K562 (cell line): ENCODE measurements around the gene GPRIN3. TPM values are rescaled to one million over a fixed set of nuclear protein-coding genes. Genes with fewer than 3 reads are reported as not detected.

Source experiments
- CXXC5 ChIP-seq: fragments of 250-450 bp; sonication (Bioruptor Pico); IDR thresholded peaks from 2 replicates; pipeline ENCODE4 v1.8.0; 2022; ENCODE audit warnings: inconsistent platforms, mild to moderate bottlenecking, moderate library complexity
- DACH1 ChIP-seq: fragments of 450-650 bp; IDR thresholded peaks from 2 replicates; pipeline ENCODE4 v1.6.1; 2018; ENCODE audit not compliant: partially characterized antibody
- KAT2B ChIP-seq: IDR thresholded peaks from one replicate; pipeline ENCODE4 v1.6.1; 2012; ENCODE audit warnings: low read depth, mild to moderate bottlenecking, control low read depth, inconsistent platforms, low read length, moderate library complexity
- NFIC ChIP-seq: fragments of 450-650 bp; IDR thresholded peaks from 2 replicates; pipeline ENCODE4 v1.6.1; 2017; ENCODE audit warnings: mild to moderate bottlenecking, inconsistent platforms
- PCBP2 ChIP-seq: fragments of 200-400 bp; formaldehyde crosslinking; IDR thresholded peaks from 2 replicates; pipeline ENCODE4 v1.6.1; 2018; ENCODE audit warnings: low read length, low read depth, mild to moderate bottlenecking, moderate library complexity; ENCODE audit not compliant: poor library complexity, severe bottlenecking
- RBM17 ChIP-seq: fragments of 200-400 bp; formaldehyde crosslinking; IDR thresholded peaks from 2 replicates; pipeline ENCODE4 v1.6.1; 2017; ENCODE audit warnings: low read depth, mild to moderate bottlenecking, low read length, borderline replicate concordance
- RBM34 ChIP-seq: fragments of 200-400 bp; formaldehyde crosslinking; IDR thresholded peaks from 2 replicates; pipeline ENCODE4 v1.6.1; 2018; ENCODE audit warnings: low read length, borderline replicate concordance; ENCODE audit not compliant: insufficient read depth
- SLC30A9 ChIP-seq: fragments of 250-450 bp; sonication (Bioruptor Pico); IDR thresholded peaks from 2 replicates; pipeline ENCODE4 v1.8.0; 2022; ENCODE audit warnings: mild to moderate bottlenecking, moderate library complexity
- SREBF1 ChIP-seq: fragments of 150-350 bp; IDR thresholded peaks from 2 replicates; pipeline ENCODE4 v1.6.1; 2014; ENCODE audit warnings: antibody characterized with exemption, low read depth, low read length, borderline replicate concordance
- ZC3H8 ChIP-seq: fragments of 450-650 bp; IDR thresholded peaks from 2 replicates; pipeline ENCODE4 v1.6.1; 2017
- polyA plus RNA-seq, 8 experiments: library from polyadenylated mRNA; depleted of rRNA in 4 of 8; stranded (reverse) in 5 of 8; unstranded in 3 of 8; fragments of >200 nt; fragmentation: Nextera tagmentation in 2 of 8; fragmentation: Illumina TruSeq in 1 of 8; extraction: Ambion mirVana in 2 of 8; extraction: Trizol in 1 of 8; gene quantifications; 2 replicates each; pipeline versions ENCODE4 v1.2.1 to v1.2.3, GENCODE V29; 2011 to 2014; ENCODE audit warnings: inconsistent platforms in 1 of 8, missing spikeins in 1 of 8
- total RNA-seq, 7 experiments: library from RNA; depleted of rRNA in 6 of 7; stranded (reverse); fragments of >200 nt in 6 of 7; fragmentation: Illumina TruSeq in 2 of 7; extraction: Trizol in 2 of 7; gene quantifications; 2 replicates each; pipeline versions ENCODE4 v1.2.1 to v1.2.3, GENCODE V29; 2011 to 2021; ENCODE audit warnings: low replicate concordance in 1 of 7
- TF ChIP-seq, protein P1 (sequence below): sonication (generic); formaldehyde crosslinking; IDR thresholded peaks from 2 replicates; pipeline ENCODE4 v1.8.0; 2022; ENCODE audit warnings: mild to moderate bottlenecking, missing genetic modification reagents

GPRIN3 gene
- total and polyA plus RNA-seq, 9 of the 15 experiments (the other 6 are each of a cell fraction or from before 2014, with no cell fraction given): 0.02 TPM; not detected in 8

DNA sequence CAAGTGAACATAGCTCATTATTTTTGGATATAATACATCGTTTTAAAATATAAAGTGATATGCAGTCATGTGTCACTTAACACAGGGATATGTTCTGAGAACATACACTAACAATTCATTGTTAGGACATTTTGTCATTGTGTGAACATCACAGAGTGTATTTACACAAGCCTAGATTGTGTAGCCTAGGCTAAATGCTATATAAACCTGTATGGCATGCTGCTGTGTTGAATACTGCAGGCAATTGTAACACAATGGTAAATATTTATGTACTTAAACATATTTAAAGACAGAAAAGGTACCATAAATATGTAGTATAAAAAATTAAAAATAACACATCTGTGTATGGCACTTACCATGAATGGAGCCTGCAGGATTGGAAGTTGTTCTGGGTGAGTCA, 44.9 kb upstream of the GPRIN3 start (continued):
- TF ChIP-seq CXXC5 (no peak), RBM17 (no peak), PCBP2 (no peak), SREBF1 (no peak), DACH1 (no peak), ZC3H8 (no peak), SLC30A9 (CRISPR knock-in tag) (no peak), KAT2B (no peak), RBM34 (no peak), NFIC (no peak)
- TF ChIP-seq, protein P1, sequence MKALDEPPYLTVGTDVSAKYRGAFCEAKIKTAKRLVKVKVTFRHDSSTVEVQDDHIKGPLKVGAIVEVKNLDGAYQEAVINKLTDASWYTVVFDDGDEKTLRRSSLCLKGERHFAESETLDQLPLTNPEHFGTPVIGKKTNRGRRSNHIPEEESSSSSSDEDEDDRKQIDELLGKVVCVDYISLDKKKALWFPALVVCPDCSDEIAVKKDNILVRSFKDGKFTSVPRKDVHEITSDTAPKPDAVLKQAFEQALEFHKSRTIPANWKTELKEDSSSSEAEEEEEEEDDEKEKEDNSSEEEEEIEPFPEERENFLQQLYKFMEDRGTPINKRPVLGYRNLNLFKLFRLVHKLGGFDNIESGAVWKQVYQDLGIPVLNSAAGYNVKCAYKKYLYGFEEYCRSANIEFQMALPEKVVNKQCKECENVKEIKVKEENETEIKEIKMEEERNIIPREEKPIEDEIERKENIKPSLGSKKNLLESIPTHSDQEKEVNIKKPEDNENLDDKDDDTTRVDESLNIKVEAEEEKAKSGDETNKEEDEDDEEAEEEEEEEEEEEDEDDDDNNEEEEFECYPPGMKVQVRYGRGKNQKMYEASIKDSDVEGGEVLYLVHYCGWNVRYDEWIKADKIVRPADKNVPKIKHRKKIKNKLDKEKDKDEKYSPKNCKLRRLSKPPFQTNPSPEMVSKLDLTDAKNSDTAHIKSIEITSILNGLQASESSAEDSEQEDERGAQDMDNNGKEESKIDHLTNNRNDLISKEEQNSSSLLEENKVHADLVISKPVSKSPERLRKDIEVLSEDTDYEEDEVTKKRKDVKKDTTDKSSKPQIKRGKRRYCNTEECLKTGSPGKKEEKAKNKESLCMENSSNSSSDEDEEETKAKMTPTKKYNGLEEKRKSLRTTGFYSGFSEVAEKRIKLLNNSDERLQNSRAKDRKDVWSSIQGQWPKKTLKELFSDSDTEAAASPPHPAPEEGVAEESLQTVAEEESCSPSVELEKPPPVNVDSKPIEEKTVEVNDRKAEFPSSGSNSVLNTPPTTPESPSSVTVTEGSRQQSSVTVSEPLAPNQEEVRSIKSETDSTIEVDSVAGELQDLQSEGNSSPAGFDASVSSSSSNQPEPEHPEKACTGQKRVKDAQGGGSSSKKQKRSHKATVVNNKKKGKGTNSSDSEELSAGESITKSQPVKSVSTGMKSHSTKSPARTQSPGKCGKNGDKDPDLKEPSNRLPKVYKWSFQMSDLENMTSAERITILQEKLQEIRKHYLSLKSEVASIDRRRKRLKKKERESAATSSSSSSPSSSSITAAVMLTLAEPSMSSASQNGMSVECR: no peak
